ENCODE measurements around the gene PDE8B.

PDE8B gene

DNA sequence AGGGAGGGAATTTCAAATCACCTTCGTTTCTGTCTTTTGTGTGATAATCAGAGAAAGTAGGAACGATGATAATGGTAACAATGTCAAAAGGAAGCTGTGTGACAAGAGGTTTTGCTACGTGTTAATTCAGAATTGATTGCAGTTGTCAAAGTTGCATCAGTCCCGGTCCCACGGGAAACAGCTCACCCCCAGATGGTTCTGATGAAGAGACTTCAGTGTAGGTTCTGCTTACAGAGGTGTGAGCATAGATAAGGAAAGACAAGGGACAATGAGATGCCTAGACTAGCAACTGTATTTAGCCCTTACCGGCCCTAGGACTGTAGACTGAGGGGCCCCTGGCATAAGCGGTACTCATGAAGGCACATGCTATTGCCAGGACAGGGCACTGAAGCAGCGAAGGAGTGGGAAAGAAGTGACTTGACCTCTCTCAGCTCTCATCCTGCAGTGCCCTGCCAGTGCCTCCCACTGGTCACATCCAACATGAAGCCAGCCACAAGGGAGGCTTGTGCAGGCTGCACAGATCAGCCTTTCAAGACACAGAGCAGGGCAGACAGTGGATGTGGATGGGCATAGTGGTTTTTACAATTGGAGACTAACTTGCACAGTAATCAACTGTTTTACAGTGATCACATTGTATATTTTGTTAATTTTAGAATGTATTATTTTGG lies 21.1 kb downstream of the PDE8B start:
- no peak for DNase-seq (ENCODE audit: low read depth, low spot score)
- Histone ChIP-seq H3K9me3 (ENCODE audit: low read depth, low read length) (no peaks in the 10 kb centered on the region), H3K9ac (ENCODE audit: insufficient read length) (no peak overlapping the region), H3K4me3 (no peak overlapping the region), H3K27ac (no peak overlapping the region), H3K36me3 (ENCODE audit: insufficient read depth, low read length) (no peaks in the 10 kb centered on the region)
- no peak for TF ChIP-seq EZH2 (IDR thresholded peaks at IDR 0.05)
- no peak for TF ChIP-seq POLR2AphosphoS5 (IDR thresholded peaks at IDR 0.05; ENCODE audit: borderline replicate concordance, low read depth, low read length)
- TF ChIP-seq FOXP2 (optimal IDR thresholded peaks at IDR 0.05; ENCODE audit: control extremely low read depth, extremely low read length, insufficient read depth), result no peak

DNA sequence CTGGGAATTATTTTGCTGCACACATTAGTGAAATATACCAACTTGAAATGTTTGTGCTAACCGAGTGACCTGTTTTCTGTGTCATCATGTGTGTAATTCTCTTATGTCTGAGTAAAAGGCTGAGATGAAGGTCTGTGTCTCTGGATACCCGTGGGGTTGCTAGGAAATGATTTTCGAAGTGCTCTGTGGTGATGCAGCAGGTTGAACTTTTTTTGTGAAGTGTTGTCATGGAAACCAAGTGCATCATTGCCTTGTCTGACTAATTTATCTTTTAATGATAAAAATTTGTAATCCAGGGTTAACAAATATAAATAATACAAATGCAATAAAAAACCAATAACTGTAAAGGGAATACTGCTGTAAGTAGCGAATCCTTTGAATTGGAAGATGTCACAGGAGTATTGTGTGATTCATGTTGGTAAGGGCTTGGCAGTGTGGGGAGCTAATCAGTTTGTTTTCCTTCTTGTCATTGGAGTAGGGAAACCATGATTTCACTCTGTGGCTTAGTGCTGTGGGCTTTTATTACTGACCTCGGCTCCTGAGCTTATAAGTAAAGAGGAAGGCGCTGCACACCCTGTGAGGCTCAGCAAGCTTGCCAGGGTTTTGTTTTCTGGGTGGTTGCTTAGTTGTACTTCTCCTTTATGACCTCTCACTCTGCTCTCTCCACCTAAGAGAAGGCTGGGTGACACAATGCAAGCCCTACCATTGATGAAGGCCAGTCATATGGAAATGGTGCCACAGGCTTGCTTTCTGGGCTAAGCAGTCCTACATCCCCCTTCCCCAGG lies 22.3 kb downstream of the PDE8B start:
- Histone ChIP-seq H3K4me3 (no peak overlapping the region), H3K9ac (ENCODE audit: insufficient read length) (no peak overlapping the region), H3K36me3 (ENCODE audit: insufficient read depth, low read length) (no peaks in the 10 kb centered on the region), H3K27ac (no peak overlapping the region), H3K9me3 (ENCODE audit: low read depth, low read length) (no peaks in the 10 kb centered on the region)
- no peak for DNase-seq (ENCODE audit: low read depth, low spot score)
- TF ChIP-seq EZH2 (IDR thresholded peaks at IDR 0.05) (no peak), POLR2AphosphoS5 (IDR thresholded peaks at IDR 0.05; ENCODE audit: borderline replicate concordance, low read depth, low read length) (no peak), FOXP2 (optimal IDR thresholded peaks at IDR 0.05; ENCODE audit: control extremely low read depth, extremely low read length, insufficient read depth) (no peak)

DNA sequence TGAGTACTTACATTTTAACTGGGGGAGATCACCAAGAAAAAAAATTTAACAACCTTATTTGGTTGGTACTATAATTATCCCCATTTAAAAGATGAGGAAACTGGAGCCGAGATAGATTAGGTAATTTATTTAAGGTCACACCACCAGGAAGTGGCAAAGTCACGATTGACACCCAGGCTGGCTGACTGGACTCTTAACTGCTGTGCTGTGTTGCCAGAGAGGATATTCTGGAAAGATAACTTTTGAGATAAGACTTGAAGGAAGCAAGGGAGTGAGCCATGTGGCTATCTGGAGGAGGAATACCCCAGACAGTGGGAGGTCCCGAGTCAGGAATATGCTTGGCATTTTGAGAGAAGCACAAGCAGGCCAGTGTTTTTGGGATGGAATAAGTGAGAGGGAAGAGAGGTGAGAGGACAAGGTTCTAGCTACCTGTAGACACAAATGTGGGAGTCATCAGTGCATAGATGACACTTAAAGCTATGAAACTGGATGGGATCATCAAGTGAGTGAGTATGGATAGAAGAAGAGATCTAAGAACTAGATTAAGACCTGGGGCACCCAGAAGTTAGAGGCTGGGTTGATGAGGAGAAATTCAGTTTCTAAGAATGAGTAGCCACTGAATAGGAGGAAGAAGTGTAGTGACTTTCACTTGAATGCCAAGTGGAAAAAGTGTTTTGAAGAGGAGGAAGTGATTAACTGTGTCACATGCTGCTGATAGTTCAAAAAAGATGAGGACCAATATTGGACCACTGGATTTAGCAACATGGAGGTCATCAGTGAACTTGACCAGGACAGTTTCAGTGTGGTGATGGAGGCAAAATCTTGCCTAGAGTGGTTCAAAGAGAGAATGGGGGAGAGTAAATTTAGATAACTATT lies 25.6 kb downstream of the PDE8B start:
- DNase-seq (ENCODE audit: low read depth, low spot score), result no peak
- TF ChIP-seq FOXP2 (optimal IDR thresholded peaks at IDR 0.05; ENCODE audit: control extremely low read depth, extremely low read length, insufficient read depth), result no peak
- no peak for TF ChIP-seq EZH2 (IDR thresholded peaks at IDR 0.05)
- TF ChIP-seq POLR2AphosphoS5 (IDR thresholded peaks at IDR 0.05; ENCODE audit: borderline replicate concordance, low read depth, low read length), result no peak
- H3K36me3 ChIP-seq (ENCODE audit: insufficient read depth, low read length), result no peaks in the 10 kb centered on the region
- H3K9ac ChIP-seq (ENCODE audit: insufficient read length), result no peak overlapping the region
- H3K9me3 ChIP-seq (ENCODE audit: low read depth, low read length), result no peaks in the 10 kb centered on the region
- no peak overlapping the region for H3K27ac ChIP-seq
- H3K4me3 ChIP-seq, result no peak overlapping the region

DNA sequence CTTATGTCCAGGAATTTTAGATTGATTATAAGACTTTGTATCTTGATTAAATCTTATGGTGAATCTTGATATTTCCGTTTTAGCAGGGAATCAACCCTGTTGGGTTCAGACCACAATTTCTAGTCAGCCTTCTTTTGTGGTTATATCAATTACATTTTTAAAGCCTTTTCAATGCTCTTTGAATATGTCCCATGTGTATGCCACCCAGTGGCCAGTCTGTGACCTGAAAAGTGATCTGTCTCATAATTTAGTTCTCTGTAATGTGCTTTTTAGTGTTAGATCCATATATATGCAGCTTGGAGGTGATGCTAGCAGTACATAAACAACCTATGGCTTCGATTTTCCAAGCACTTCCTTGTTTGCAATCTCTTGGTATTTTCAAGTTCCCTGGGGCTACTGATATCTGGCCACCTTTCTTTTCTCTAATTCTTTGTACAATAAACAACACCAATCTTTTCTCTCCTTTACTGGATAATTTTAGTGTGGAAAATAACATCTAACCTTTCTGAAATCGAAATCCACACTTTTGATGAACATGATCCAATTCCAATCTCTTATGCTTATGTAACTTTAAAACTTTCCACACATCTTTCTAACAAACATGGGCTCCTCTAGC lies 28.8 kb downstream of the PDE8B start:
- DNase-seq (ENCODE audit: low read depth, low spot score), result no peak
- Histone ChIP-seq H3K27ac (no peak overlapping the region), H3K9ac (ENCODE audit: insufficient read length) (no peak overlapping the region)

DNA sequence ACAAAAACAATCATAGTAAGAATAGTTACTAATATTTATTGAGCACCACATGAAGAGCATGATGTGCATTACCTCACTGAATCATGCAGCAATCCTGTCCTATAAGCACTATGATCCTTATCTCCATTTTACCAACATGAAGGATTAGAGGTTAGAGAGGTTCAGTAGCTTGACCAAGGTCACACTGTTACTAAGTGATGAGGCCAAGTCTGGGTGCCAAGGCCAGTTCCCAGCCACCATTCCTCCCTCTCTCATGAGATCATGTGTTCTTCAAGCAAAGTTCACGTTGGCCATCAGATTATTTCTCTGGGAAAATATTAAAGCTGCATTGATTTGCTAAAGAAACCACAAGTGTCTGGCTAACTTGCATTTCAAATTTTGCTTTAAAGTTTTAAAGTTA lies 31.0 kb downstream of the PDE8B start:
- no peak for TF ChIP-seq FOXP2 (optimal IDR thresholded peaks at IDR 0.05; ENCODE audit: control extremely low read depth, extremely low read length, insufficient read depth)
- no peak for TF ChIP-seq EZH2 (IDR thresholded peaks at IDR 0.05)
- TF ChIP-seq POLR2AphosphoS5 (IDR thresholded peaks at IDR 0.05; ENCODE audit: borderline replicate concordance, low read depth, low read length), result no peak
- Histone ChIP-seq H3K9ac (ENCODE audit: insufficient read length) (no peak overlapping the region), H3K9me3 (ENCODE audit: low read depth, low read length) (no peaks in the 10 kb centered on the region), H3K27ac (no peak overlapping the region), H3K36me3 (ENCODE audit: insufficient read depth, low read length) (no peaks in the 10 kb centered on the region), H3K4me3 (no peak overlapping the region)
- no peak for DNase-seq (ENCODE audit: low read depth, low spot score)

More for the DNA sequence above, 28.8 kb downstream of the PDE8B start:
- no peaks in the 10 kb centered on the region for H3K36me3 ChIP-seq (ENCODE audit: insufficient read depth, low read length)
- TF ChIP-seq EZH2 (IDR thresholded peaks at IDR 0.05) (no peak), FOXP2 (optimal IDR thresholded peaks at IDR 0.05; ENCODE audit: control extremely low read depth, extremely low read length, insufficient read depth) (no peak), POLR2AphosphoS5 (IDR thresholded peaks at IDR 0.05; ENCODE audit: borderline replicate concordance, low read depth, low read length) (no peak)
- H3K4me3 ChIP-seq, result no peak overlapping the region
- H3K9me3 ChIP-seq (ENCODE audit: low read depth, low read length), result no peaks in the 10 kb centered on the region

DNA sequence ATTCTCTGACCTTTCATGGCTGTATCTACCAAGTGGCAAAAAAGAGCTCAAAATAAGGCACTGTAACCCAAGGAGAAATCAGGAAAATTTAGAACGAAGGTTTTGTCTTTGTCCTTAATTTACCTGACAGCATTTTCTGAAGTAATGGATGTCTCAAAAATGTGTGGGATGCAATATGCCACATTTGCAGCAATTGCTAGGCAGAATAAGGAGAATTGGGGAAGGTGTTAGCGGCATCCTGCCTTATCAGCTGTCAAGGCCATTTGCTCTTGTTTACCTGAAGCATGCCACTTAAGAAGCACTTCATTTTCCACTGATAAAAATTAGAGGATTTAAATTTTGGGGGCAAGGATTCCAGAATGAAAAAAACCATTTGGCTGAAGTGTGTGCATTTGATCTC lies 39.0 kb downstream of the PDE8B start:
- no peak for DNase-seq (ENCODE audit: low read depth, low spot score)
- Histone ChIP-seq H3K9ac (ENCODE audit: insufficient read length) (no peak overlapping the region), H3K4me3 (no peak overlapping the region), H3K27ac (no peak overlapping the region), H3K9me3 (ENCODE audit: low read depth, low read length) (no peaks in the 10 kb centered on the region), H3K36me3 (ENCODE audit: insufficient read depth, low read length) (no peaks in the 10 kb centered on the region)
- TF ChIP-seq FOXP2 (optimal IDR thresholded peaks at IDR 0.05; ENCODE audit: control extremely low read depth, extremely low read length, insufficient read depth), result no peak
- TF ChIP-seq EZH2 (IDR thresholded peaks at IDR 0.05), result no peak
- no peak for TF ChIP-seq POLR2AphosphoS5 (IDR thresholded peaks at IDR 0.05; ENCODE audit: borderline replicate concordance, low read depth, low read length)

DNA sequence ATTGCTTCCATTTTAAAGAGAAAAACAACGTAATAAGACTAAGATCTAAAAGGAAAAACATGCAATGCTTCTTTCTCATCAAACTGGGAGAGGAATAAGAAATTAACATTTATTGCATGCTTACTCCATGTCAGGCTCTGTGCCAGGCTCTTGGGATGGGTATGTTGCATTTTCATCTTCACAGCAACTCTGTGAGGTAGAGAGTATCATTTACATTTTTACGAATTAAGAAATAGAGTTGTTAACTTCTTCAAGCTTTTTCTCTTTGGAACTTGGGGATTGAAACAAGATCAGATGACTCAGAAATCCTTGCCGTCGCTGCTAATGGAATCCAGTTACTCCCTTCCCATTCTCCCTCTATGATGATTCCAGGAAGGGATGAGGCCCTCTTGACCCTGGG lies 39.5 kb downstream of the PDE8B start:
- Histone ChIP-seq H3K36me3 (ENCODE audit: insufficient read depth, low read length) (no peaks in the 10 kb centered on the region), H3K9ac (ENCODE audit: insufficient read length) (no peak overlapping the region), H3K27ac (no peak overlapping the region), H3K9me3 (ENCODE audit: low read depth, low read length) (no peaks in the 10 kb centered on the region), H3K4me3 (no peak overlapping the region)
- DNase-seq (ENCODE audit: low read depth, low spot score), result no peak
- no peak for TF ChIP-seq FOXP2 (optimal IDR thresholded peaks at IDR 0.05; ENCODE audit: control extremely low read depth, extremely low read length, insufficient read depth)
- no peak for TF ChIP-seq EZH2 (IDR thresholded peaks at IDR 0.05)
- TF ChIP-seq POLR2AphosphoS5 (IDR thresholded peaks at IDR 0.05; ENCODE audit: borderline replicate concordance, low read depth, low read length), result no peak

Data from SK-N-MC (cell line).